Ishikawa (cell line): ENCODE measurements around the gene SELENOS.

ENCODE experiments used
- CEBPB ChIP-seq: IDR thresholded peaks from 2 replicates; pipeline ENCODE4 v1.6.1; 2012
- CREB1 ChIP-seq: IDR thresholded peaks from 2 replicates; pipeline ENCODE4 v1.6.1; 2012; ENCODE audit warnings: low read depth
- EGR1 ChIP-seq: IDR thresholded peaks from 2 replicates; pipeline ENCODE4 v1.6.1; 2012
- EP300 ChIP-seq: IDR thresholded peaks from 2 replicates; pipeline ENCODE4 v1.6.1; 2012; ENCODE audit warnings: borderline replicate concordance
- FOXM1 ChIP-seq: IDR thresholded peaks from 2 replicates; pipeline ENCODE4 v1.6.1; 2012; ENCODE audit warnings: low read depth, borderline replicate concordance
- MAX ChIP-seq: IDR thresholded peaks from 2 replicates; pipeline ENCODE4 v1.6.1; 2012
- NFIC ChIP-seq: IDR thresholded peaks from 2 replicates; pipeline ENCODE4 v1.6.1; 2012
- RAD21 ChIP-seq: IDR thresholded peaks from 2 replicates; pipeline ENCODE4 v1.6.1; 2012; ENCODE audit warnings: low read depth
- REST ChIP-seq: IDR thresholded peaks from 2 replicates; pipeline ENCODE4 v1.6.1; 2012; ENCODE audit warnings: low read depth, mild to moderate bottlenecking
- TAF1 ChIP-seq: IDR thresholded peaks from 2 replicates; pipeline ENCODE4 v1.6.1; 2012; ENCODE audit warnings: low read depth, mild to moderate bottlenecking
- TCF12 ChIP-seq: IDR thresholded peaks from 2 replicates; pipeline ENCODE4 v1.6.1; 2012; ENCODE audit warnings: low read depth
- TEAD4 ChIP-seq: IDR thresholded peaks from 2 replicates; pipeline ENCODE4 v1.6.1; 2012
- USF1 ChIP-seq: IDR thresholded peaks from 2 replicates; pipeline ENCODE4 v1.6.1; 2012
- YY1 ChIP-seq: IDR thresholded peaks from 2 replicates; pipeline ENCODE4 v1.6.1; 2012; ENCODE audit warnings: low read depth
- ZBTB7A ChIP-seq: IDR thresholded peaks from 2 replicates; pipeline ENCODE4 v1.6.1; 2012; ENCODE audit warnings: low read depth

Gene SELENOS

GRCh38 chr15:101242999-101243336 lies 34.3 kb downstream of the SELENOS start:
- no peak for TF ChIP-seq MAX
- TF ChIP-seq NFIC: peak; percentile 77
- no peak for TF ChIP-seq CREB1
- TF ChIP-seq RAD21: no peak
- TF ChIP-seq TEAD4: peak; percentile 83
- peak; percentile 42; the same call in 1 of the 2 replicates for TF ChIP-seq EP300
- TF ChIP-seq YY1: no peak
- peak; percentile 52 for TF ChIP-seq TCF12
- TF ChIP-seq USF1: no peak
- TF ChIP-seq TAF1: no peak
- no peak for TF ChIP-seq ZBTB7A
- peak; percentile 29; the same call in 1 of the 2 replicates for TF ChIP-seq REST
- TF ChIP-seq CEBPB: no peak

- TF ChIP-seq MAX (no peak), USF1 (no peak)
These were observed 34.9 kb downstream of the SELENOS start for GRCh38 chr15:101242160-101242998.

GRCh38 chr15:101240358-101240757 lies 36.9 kb downstream of the SELENOS start:
- TF ChIP-seq TCF12: no peak
- TF ChIP-seq EP300: no peak
- TF ChIP-seq YY1: no peak
- no peak for TF ChIP-seq REST
- TF ChIP-seq FOXM1: no peak
- TF ChIP-seq CEBPB: no peak
- TF ChIP-seq USF1: no peak
- TF ChIP-seq ZBTB7A: no peak
- no peak for TF ChIP-seq TEAD4
- TF ChIP-seq TAF1: no peak
- TF ChIP-seq MAX: no peak
- TF ChIP-seq CREB1: no peak
- no peak for TF ChIP-seq NFIC
- no peak for TF ChIP-seq EGR1
- no peak for TF ChIP-seq RAD21

- TF ChIP-seq REST (no peak), NFIC (no peak), TEAD4 (no peak), ZBTB7A (no peak), EGR1 (no peak), CREB1 (no peak), TCF12 (no peak), FOXM1 (no peak), EP300 (no peak), TAF1 (no peak), USF1 (no peak), RAD21 (no peak), MAX (no peak), YY1 (no peak), CEBPB (no peak)
These were observed 37.6 kb downstream of the SELENOS start for GRCh38 chr15:101239724-101240136.
